Activated T-cell treated with anti-CD3 and anti-CD28 coated beads for 48 hours (primary cell): ENCODE results near the gene DCC.

ENCODE experiments used
- DNase-seq: peaks from one replicate; pipeline ENCODE4 v3.0.0-alpha.2; 2020; ENCODE audit warnings: low read depth

The DCC gene

DNA sequence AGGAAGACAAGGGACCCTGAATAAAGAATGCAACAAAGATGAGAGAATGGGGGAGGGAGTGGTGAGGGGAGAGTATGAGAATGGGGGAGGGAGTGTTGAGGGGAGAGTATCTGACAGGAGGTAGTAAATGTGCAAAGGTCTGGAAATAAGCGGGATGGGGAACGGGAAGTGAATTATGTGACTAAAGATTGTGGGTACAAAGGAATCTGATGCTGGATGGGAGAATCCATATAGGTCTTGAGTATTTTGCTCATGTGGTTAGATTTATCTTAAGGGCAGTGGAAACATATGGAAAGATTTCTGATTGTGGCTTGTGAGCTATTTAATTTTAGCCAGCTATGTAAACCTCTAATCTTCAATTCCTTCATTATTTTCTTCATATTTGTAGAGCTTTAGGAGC is 593.4 kb downstream of the DCC start:
- DNase-seq, result no peak

DNA sequence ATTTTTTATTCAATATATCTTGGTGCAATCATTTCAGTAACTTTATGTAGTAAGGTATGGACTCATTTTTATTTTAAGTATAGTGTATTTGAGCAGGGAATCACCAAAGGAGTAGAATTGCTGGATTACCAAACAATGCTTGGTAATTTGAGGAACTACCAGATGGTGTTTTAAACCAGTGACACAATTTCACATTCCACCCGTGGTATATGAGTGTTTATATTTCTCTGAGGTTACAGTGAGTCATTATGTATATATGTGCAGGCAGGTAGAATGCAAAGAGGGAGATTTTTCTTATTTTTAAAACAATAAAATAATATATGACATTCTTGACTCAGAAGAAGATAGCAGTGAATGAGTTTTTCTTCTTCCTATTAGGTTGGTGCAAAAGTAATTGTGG is 596.9 kb downstream of the DCC start:
- DNase-seq, result no peak

DNA sequence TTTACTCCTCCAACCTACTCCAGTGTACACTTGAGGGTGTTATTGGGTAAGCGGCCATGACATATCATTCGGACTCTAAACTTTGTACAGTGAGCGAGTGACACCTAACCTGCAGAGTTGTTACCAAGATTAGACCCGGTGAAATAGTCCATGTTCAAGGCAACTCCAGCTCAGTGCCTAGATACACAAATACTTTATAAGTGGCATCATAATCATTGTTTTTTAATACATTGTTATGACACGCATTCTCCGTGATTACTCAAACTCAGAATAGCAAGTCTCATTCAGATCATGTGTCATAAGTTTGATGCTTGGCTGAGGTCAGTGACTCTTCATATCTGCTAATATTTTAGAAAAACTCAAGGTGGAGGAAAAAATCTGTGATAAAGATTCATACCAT is 597.8 kb downstream of the DCC start:
- DNase-seq, result no peak

DNA sequence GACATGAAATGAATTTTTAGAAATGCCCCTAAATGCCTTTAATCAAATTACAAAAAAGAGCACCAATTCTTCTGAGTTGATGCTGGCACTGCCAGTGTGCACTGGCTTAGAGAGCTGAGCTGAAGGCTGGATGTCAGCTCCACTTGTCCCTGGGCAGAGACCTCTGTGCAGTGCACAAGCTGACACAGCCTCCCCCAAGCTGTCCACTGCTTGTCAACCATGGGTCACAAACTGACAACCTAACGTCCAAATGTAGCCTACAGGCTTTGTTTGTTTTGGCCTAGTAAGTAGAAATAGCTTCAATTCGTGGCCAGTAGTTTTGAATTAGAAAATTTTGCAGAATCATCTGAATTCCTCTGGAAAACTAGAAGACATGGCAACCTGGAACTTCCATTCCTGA is 605.6 kb downstream of the DCC start:
- no peak for DNase-seq

DNA sequence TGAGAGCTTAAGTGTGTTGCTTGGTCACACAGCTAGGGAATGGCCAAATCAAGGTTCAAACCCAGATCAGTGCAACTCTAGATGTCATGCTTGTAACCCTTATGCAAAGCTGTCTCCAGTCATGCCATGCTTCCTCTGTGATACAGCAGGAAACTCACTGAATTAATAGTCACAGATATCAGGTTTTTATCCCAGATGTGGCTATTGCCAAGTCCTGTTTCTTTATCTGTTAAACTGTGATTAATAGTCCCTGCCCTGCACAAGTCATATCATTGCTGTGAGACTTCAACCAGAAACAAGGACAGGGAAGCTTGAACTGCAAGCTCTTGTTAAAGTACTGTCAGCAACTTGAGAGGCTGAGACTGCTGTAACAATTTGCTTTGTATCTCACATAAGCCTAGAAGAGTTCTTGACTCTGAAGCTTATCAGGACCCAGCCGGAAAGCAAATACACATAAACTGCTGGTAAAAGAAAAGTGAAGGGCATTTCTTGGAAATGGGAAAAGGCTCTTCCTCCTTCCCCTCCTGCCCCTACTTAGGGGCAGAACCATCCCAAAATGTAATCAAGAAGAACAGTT is 609.0 kb downstream of the DCC start:
- DNase-seq, result no peak

DNA sequence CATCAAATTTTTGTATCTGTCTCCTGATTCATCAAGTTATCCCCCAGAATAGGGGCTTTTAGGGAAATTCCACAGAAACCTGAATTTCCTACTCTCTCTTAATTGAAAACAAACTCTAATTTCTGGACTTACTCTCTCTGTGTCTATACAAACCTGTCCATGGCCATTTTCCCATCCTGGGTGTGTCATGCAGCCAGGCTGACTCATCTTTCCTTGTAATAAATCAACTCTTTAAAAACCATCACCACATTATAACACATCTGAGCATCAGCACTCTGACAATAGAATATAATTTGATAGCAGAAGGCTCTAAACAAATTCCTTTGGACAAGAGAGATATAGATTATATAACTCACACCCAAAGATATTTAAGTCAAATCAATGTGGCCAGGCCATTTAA is 610.2 kb downstream of the DCC start:
- DNase-seq, result no peak

DNA sequence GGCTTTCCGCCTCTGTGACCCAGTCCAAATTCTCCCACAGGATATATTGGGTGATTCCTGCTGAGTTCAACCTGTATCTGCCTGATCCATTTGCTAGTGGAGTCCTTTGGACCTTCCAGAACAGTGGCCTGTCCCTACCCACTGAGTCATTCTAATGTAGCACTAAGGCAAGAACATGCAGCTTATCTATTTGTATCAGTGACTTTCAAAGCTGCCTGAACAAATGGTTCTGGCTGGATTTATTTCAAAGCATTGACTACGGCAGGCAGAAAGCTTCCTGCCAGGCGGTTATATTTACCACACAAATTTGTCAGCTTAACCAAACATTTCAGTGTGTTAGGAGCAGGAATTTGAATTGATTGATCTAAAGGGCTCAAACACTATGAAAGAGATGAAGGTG is 613.4 kb downstream of the DCC start:
- no peak for DNase-seq

DNA sequence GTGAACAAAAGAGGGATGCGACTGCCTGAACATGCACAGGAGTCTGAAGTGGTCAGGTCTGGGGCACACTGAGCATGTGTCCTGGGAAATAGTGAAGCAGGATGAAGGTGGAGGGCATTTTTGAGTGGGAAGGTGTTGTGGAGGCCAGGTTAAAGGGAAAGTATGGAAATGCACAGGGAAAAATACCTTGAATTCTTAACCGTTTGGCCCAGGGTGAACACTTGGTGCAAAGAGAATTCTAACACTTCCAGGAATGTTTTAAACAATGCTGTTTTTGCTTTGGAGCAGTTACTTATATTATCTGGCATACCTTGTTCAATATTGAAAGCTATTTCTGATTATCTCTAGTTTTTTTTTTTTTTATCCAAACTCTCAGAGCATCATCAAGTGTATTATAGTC is 623.5 kb downstream of the DCC start:
- DNase-seq, result no peak

DNA sequence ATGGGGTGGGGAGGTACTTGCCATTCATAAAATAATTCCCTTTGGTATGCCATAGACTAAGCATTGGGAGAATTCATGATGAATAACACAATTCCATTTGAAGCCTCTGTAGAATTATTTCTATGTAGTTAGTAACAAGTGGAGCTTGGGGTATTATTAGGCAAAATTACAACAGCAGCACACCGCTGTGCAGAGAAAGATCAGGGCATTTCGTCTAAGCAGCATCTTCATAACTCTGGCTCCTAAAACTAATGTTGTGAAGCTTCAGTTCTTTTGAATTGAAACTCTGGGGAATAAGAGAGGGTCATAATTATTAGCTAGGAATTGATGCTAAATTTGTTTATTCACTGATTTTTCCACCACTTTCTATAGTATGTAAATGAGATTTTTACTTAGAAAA is 630.7 kb downstream of the DCC start:
- DNase-seq, result no peak

DNA sequence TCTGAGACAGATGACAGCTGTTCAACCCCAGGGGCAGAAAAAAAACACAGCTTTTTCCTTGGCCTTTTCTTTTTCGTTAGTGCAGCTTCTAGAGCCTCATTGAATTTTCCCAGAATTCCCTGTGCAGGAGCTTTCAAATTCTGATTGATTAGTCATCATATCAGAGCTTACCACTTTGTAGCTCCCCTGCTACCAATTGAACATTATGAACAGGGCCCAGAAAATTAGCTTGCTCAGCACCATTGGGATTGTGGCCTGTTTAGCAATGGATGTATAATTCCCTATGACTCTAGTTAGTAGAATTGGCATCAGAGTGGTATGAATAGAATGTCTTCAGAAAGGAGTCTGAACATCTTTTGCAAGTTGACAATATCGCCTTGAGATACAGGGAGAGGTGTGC is 631.1 kb downstream of the DCC start:
- no peak for DNase-seq

DNA sequence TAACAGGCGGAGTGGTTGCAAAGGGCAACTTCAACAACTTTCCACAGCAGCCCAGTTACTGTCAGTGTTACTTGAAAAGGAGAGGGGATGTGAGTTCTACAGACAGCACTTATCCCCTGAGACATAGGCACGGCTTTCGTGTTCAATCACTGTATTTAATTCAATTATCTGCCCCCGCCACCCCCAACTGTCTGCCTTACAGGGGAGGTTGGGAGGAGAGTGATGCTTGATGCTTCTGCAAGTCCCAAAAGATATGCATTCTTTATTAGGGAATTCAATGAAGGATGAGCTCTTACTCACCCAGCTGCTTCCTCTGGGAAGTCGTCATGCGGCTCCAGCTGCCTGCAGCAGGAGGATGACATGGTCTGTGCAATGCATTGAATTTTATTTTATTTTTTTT is 639.9 kb downstream of the DCC start:
- no peak for DNase-seq

DNA sequence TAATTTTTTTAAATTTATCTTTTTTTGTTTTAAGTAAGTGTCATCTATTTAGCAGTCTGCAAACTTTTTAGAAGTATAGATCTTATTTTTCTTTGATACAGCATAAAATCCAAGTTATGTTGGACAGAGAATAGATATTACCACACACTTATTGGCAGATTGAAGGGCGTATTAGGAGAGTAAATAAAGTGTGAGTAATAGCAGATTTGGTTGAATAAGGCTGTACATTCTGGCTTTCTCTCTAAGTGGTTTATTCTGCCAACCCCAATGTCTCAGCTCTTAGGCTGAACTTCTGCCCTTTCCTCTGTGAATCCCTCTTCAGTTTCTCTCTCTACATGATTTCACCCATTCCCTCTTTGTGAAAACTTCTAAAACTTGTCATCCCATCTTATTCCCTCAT is 651.2 kb downstream of the DCC start:
- DNase-seq, result no peak

DNA sequence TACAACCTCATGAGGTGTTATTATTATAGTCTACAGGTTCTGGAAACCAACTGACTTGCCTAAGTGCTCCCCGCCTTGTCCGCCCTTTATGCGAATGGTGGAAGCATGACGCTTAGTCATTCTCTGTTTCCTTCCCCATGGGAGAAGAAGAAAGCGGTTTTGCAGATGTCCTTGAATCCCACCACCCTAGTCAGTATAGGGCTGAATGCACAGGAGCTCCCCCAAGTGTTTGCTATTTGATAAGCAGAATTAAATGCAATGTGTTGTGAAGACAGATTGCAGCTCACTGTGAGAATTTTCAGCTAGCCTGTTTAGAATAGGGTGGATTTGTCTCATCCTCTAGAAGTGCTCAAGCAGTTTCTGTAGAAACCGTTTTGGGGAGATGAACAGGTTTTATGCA is 652.0 kb downstream of the DCC start:
- no peak for DNase-seq

DNA sequence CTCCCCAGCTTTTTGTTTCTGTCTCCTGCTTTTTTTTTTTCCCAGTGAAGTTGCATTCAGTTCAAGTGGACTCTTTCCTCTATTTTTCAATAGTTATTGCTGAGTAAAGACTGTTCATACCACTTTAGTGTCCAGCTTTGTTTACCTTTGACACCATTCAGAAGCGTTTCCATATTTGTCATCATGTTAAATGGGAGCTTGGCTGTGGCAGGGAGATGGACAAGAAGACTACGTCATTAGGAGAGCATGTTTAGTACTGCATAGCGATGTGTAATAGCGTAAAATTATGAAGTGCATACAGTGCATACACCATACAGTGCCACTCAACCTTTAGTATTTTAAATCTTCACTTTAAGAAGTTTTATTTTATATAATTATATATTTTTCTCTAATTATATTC is 655.9 kb downstream of the DCC start:
- DNase-seq, result no peak

DNA sequence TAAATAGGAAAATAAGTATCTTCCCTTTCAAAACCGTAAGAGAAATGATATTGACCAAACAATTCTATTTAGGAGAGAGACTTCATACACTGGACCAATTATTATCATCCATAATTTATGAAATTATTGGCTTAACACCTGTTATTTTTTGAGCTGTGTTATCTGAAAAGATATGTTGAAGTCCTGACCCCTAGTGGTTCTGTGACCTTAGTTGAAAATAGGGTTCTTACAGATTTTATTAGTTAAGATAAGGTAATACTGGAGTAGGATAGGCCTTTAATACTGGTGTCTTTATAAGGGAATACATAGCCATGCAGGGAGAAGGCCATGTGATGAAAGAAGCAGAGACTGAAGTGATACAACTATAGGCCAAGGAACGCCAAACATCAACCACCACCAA is 659.6 kb downstream of the DCC start:
- no peak for DNase-seq

DNA sequence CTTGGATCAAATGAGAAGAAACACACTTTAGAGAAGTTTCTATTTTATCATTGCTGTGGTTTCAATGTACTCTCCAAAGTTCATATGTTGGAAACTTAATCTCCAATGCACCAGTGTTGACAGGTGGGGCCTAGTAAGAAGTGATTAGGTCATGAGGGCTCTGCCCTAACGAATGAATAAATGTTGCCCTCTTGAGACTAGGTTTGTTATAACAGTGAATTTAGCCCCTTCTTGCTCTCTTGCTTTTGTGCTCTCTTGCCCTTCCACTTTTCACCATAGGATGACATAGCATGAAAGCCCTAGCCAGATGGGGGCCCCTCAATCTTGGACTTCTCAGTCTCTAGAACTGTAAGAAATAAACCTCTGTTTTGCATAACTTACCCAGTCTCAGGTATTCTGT is 664.8 kb downstream of the DCC start:
- no peak for DNase-seq

DNA sequence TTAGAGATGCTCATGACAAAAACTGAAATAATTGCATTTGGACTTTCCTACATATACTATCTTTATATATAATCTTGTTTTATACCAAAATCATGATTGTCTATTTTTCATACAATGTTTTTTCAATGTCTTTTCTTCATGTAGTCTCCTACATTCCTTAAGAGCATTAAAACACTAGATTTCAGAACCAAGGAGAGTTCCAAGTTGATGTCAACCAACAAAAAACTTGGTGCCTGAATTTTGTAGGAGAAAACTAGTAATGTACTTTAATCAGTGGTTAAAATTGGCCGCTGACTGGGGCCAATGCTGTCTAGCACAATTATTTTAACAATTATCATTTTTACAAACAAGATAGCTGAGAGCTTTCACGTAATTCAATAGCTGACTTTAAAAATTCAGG is 678.8 kb downstream of the DCC start:
- DNase-seq, result no peak

DNA sequence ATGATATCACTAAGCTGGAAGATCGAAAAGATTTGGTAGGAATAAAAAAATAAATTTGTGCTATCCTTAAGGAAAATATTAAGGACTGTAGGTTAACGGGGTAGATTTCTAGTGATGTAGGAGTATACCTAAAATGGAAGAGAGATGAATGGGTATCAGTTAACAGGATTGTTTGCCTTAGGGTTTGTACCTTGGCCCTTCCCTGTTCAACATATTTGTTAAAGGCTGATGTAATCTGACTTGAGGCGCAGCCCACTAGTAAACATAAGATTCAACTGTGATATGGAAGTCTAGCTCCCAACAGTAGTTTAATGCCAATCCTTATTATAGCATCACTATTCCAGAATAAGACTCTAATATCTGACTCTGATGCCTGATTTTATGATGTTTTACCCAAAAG is 685.2 kb downstream of the DCC start:
- DNase-seq, result no peak

DNA sequence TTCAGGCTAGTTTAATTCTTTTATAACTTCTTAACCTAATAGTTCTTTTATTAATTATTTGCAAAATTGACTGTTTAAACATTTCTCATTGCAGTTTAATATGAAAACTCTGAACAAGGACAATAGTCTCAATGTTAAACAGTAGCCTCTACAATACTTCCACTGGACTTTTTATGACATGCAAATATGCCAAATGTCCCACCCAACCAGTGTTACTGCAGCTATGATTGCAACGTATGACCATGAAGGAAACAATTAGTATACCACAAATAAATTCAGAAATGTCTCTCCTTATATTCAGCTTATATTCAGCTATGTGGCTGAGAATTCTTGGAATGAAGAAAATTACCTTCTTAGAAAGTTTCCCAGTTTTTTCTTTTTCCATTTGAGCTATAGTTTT is 688.6 kb downstream of the DCC start:
- no peak for DNase-seq

DNA sequence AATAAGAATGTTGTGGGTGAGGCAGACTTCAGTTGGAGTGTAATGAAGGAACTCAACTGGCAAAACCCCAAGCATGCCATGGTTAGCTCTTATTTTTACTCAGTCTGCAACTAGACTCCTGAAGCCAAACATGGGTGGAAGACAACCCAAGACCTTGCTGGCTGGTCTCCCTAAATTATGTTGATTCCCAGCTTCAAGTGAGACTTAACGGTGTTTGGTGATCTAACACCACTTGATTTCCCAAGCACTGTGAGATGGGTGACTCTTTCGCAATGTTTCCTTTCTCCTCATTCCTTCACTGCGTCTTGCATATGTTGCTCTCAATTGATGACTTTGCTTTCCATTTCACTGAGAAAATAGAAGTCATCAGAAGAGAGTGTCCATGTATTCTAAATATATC is 693.1 kb downstream of the DCC start:
- DNase-seq, result no peak

DNA sequence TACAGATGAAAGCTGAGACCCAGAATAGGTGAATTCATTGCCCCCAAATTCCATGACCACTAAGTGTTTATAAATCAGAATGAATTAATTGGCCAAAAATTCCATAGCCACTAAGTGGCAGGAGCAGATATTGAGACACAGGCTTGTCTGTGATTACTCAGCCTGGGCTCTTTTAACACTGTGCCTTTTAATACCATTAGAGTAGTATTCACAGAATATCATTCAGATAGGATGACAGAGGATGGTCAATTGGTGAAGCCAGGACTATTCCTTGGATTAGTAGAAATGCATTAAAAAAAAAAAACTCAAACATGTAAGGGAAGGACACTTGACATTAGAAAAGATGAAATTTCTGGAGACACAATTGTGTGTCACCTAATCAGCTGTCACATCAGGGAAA is 698.6 kb downstream of the DCC start:
- no peak for DNase-seq

DNA sequence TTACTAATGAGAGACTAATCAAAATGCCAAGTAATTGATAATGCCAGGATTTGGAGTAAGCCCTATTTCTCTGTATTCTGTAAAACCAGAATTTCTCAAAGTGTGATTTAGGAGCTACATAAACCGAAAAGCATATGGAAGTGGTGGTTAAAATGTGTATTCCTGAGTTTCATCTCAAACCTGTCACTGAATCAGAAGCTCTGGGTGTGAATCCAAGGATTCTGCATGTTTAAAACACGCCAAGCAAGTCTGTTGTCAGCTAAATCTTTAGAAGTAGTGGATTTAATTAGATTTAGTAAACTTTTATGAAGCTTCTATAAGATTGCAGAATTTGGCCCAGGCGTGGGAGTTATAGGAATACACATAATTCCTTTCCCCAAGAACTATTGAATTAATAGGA is 700.3 kb downstream of the DCC start:
- no peak for DNase-seq

DNA sequence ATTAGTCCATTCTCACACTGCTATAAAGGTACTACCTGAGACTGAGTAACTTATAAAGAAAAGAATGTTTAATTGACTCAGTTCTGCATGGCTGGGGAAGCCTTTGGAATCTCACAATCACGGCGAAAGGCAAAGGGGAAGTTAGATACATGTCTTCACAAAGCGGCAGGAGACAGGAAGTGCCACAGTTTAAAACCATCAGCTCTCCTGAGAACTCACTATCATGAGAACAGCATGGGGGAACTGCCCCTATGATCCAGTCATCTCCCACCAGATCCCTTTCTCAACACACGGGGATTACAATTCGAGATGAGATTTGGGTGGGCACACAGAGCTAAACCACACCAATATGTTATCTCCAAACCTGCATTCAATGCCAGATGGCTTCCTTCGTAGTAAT is 716.1 kb downstream of the DCC start:
- DNase-seq, result no peak

DNA sequence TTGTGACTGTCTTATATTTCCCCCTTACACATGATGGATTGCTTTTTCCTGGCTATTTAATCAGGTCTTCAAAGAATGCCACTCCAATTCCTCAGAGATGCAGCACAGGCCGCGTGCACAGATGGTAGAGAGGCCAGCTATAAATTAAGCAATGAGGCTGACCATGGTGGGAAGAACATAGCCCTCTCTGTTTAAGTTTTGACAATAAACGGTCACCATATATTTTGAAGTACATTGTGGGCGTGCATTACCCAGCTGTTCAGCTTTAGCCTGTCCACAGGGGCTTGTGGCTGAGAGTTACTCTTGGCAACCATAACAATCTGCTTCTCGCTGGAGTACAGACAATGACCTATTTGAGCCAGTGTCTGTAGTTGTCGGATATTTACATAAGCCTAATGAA is 730.8 kb downstream of the DCC start:
- DNase-seq, result no peak

DNA sequence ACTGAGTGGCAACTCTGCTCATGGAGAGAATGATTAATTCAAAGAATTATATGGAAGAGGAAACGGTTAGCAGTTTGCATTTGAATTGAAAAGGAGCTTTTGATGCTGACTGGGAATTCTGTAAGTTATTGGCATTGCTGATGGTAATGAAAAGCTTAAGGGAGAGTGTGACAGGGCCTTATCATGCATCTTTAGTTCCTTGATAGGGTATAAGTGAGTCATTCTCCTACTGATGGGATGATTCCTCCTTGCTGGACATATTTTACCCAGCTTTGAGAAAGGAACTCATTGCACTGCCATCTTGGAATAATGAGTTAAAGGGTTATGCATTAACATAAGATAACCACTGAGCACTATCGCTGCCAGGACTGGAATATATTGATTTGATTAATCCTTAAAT is 740.7 kb downstream of the DCC start:
- no peak for DNase-seq
